ENCODE measurements around the gene IGLL5. TPM values are rescaled to one million over a fixed set of nuclear protein-coding genes. Genes with fewer than 3 reads are reported as not detected.
"Not testable (repeated sequence)": the region's sequence is repeated elsewhere in the genome, so short reads cannot be mapped to it uniquely, and the experiment has no call there.

IGLL5 gene
- total and polyA plus RNA-seq, 8 donors = 0.23 to 10.6 (median 0.49) TPM; not detected in 1

DNA sequence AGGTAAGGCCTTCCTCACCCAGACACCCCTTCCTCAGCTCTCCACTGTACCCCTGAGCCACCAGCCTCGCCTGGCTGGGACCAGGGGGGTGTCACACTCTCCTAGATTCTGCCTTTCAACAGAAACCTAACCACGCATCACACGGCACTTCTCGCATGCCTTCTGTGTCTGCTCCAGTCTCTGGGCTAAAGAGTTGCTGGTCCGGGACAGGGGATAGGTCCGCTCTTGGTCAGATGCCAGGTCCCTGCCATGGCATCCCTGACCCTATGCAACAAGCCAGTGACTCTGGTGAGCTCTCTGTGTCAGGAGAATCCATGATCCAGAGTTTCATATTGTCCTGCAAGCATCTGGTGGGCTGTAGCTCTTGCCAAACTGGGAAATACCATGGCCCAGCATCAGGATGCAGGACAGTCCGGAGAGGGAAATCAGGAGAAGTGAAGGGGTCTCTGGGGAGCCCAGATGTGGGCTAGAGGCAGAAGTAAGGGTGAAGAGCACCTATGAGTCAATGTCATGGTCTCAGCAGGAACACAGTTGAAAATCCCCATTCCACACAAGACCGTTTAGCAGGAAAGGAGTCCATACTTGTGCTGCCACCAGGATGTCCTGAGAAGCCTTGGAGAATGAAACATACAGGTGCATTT is 14.1 kb downstream of the IGLL5 start:
- H3K27me3 ChIP-seq = no peaks in the 10 kb centered on the region
- no peak overlapping the region for H3K4me3 ChIP-seq
- no peaks in the 10 kb centered on the region for H3K4me1 ChIP-seq
- ATAC-seq (no peak), DNase-seq (no peak)
- TF ChIP-seq CTCF (IDR thresholded peaks at IDR 0.05) = no peak
- H3K27ac ChIP-seq = no peak overlapping the region
- no peaks in the 10 kb centered on the region for H3K36me3 ChIP-seq
- no peaks in the 10 kb centered on the region for H3K9me3 ChIP-seq
- intact Hi-C loops (cut with DNase I) = no loop called here

DNA sequence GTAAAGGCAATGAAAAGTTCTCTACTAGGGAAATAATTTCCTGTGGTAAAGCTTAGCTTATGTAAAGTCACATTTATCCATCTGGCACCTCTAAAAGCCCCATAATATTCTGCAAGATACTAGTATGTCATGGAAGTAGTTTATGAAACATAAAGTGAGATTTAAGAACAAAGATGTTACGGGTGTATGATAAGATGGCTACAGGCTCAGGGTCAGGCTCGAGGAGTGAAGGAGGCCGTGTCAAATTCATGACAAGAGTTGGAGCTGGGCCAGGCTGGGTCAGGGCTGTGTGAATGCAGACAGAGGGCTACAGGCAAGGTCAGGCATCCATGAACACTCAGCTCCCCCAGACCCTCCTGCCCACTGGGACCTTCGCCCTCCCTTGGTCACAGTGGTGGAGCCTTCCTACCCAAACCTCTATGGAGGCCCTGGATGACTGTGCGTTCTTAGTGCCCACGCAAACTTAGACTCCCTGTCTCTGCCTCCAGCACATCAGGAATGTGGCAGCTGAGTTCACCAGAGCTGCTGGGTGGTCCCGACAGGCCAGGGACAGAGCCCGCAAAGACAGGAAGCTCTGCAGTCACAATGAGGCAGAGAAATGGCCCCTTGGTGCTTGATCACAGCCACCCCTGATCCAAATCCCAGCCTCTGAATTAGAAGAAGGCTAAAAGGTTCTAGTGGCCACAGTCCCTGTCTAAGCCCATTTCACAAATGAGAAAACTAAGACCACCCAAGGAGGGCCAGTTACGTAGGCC is 14.8 kb downstream of the IGLL5 start:
- Histone ChIP-seq H3K27me3 (no peaks in the 10 kb centered on the region), H3K27ac (no peak overlapping the region), H3K9me3 (no peaks in the 10 kb centered on the region), H3K36me3 (no peaks in the 10 kb centered on the region), H3K4me1 (no peaks in the 10 kb centered on the region), H3K4me3 (no peak overlapping the region)
- TF ChIP-seq CTCF (IDR thresholded peaks at IDR 0.05) = no peak
- ATAC-seq (no peak), DNase-seq (peak in 1 of 4 donors; percentile 56)
- intact Hi-C loops (cut with DNase I) = no loop called here

DNA sequence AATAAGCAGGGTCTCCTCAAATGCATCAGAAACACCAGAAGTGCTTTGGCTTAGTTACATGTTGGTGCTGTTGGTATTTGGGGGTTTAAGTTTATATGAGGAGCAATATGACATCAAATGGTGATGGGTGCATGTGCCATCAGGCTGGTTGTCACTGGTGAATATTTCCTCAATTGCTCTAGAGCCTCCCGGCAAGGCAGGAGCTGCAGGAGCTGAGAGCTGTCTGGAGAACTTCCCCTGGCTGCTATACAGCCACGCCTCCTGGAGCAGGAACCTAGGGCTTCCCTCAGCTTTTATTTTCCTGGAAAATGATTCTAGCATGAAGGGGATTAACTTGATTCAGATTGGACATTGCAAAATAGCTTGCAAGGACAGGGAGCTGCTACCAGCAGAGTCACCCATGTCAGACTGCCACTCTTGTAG is 15.8 kb downstream of the IGLL5 start:
- Histone ChIP-seq H3K36me3 (no peaks in the 10 kb centered on the region), H3K9me3 (no peaks in the 10 kb centered on the region), H3K4me1 (no peaks in the 10 kb centered on the region), H3K27me3 (no peaks in the 10 kb centered on the region), H3K27ac (no peak overlapping the region), H3K4me3 (no peak overlapping the region)
- intact Hi-C loops (cut with DNase I) = no loop called here
- ATAC-seq (no peak), DNase-seq (no peak)
- TF ChIP-seq CTCF (IDR thresholded peaks at IDR 0.05) = no peak

- not testable (repeated sequence) for DNase-seq
Measured at GRCh38 chr22:22903781-22904192, 16.2 kb downstream of the IGLL5 start.

GRCh38 chr22:22904736-22905135 is 17.1 kb downstream of the IGLL5 start:
- H3K9me3 ChIP-seq; H3K27me3 ChIP-seq; DNase-seq; ATAC-seq; H3K36me3 ChIP-seq; H3K4me3 ChIP-seq; H3K27ac ChIP-seq; intact Hi-C loops (cut with DNase I); H3K4me1 ChIP-seq: not testable (repeated sequence)

More at GRCh38 chr22:22903781-22904192, 16.2 kb downstream of the IGLL5 start:
- H3K27ac ChIP-seq; H3K9me3 ChIP-seq; intact Hi-C loops (cut with DNase I); H3K27me3 ChIP-seq; ATAC-seq; H3K4me1 ChIP-seq; H3K36me3 ChIP-seq; H3K4me3 ChIP-seq: not testable (repeated sequence)

- H3K4me1 ChIP-seq; intact Hi-C loops (cut with DNase I); H3K36me3 ChIP-seq; ATAC-seq; H3K9me3 ChIP-seq; H3K27ac ChIP-seq; H3K27me3 ChIP-seq; H3K4me3 ChIP-seq: not testable (repeated sequence)
- peak in 1 of 4 donors; percentile 35 for DNase-seq
Measured at GRCh38 chr22:22906391-22906790, 18.8 kb downstream of the IGLL5 start.

All from left lung (tissue), 10 donors.